ENCODE results near the gene TRMT1. TPM values are rescaled to one million over a fixed set of nuclear protein-coding genes. Genes with fewer than 3 reads are reported as not detected.
A peak's percentile ranks its signal among the peaks of the same experiment; 100 is the strongest.

Gene TRMT1
- total and polyA plus RNA-seq, 4 donors = 11.8 to 47.5 (median 32.5) TPM

GRCh38 chr19:13118424-13119193 is 2.1 kb upstream of the TRMT1 start:
- peak in 1 of 6 donors; percentile 43 for DNase-seq (ENCODE audit: low read depth in 4 of 6, low spot score in 6 of 6)
- Histone ChIP-seq H3K4me3 (ENCODE audit: low read depth, low read length) (peak overlapping the region; percentile 69), H3K27ac (ENCODE audit: low read depth, low read length) (no peak overlapping the region), H3K9me3 (ENCODE audit: control insufficient read depth, insufficient read depth, low read length) (no peaks in the 10 kb centered on the region), H3K36me3 (ENCODE audit: control insufficient read depth, insufficient read depth, low read length) (peaks cover 48% of the 10 kb centered on the region), H3K4me1 (ENCODE audit: control insufficient read depth, insufficient read depth, low read length) (peaks cover 51% of the 10 kb centered on the region), H3K27me3 (ENCODE audit: control insufficient read depth, insufficient read depth, low read length) (no peaks in the 10 kb centered on the region)
- 0% methylated on average over 54 of the region's 57 CpGs for WGBS (ENCODE audit: insufficient coverage)

GRCh38 chr19:13117772-13118423 is 1.4 kb upstream of the TRMT1 start, which contains the start of gene NACC1:
NACC1 (plus strand) TSS chr19:13118264; CDS start chr19:13135208, 16,944 bp downstream.
- Histone ChIP-seq H3K27me3 (ENCODE audit: control insufficient read depth, insufficient read depth, low read length) (no peaks in the 10 kb centered on the region), H3K4me1 (ENCODE audit: control insufficient read depth, insufficient read depth, low read length) (peaks cover 51% of the 10 kb centered on the region), H3K4me3 (ENCODE audit: low read depth, low read length) (peak within 1 kb of the TSS; percentile 94), H3K27ac (ENCODE audit: low read depth, low read length) (peak within 1 kb of the TSS; percentile 61), H3K9me3 (ENCODE audit: control insufficient read depth, insufficient read depth, low read length) (no peaks in the 10 kb centered on the region), H3K36me3 (ENCODE audit: control insufficient read depth, insufficient read depth, low read length) (peaks cover 47% of the 10 kb centered on the region)
- 1% methylated on average over 58 of the region's 65 CpGs for WGBS (ENCODE audit: insufficient coverage)
- DNase-seq (ENCODE audit: low read depth in 4 of 6, low spot score in 6 of 6) = peak; percentile 69 to 97 (median 84)

GRCh38 chr19:13117176-13117771 is 734 bp upstream of the TRMT1 start:
- peaks cover 51% of the 10 kb centered on the region for H3K4me1 ChIP-seq (ENCODE audit: control insufficient read depth, insufficient read depth, low read length)
- H3K4me3 ChIP-seq (ENCODE audit: low read depth, low read length) = peak overlapping the region; percentile 94
- 28% methylated on average over 18 of the region's 20 CpGs for WGBS (ENCODE audit: insufficient coverage)
- H3K27me3 ChIP-seq (ENCODE audit: control insufficient read depth, insufficient read depth, low read length) = no peaks in the 10 kb centered on the region
- H3K27ac ChIP-seq (ENCODE audit: low read depth, low read length) = peak overlapping the region; percentile 61
- H3K9me3 ChIP-seq (ENCODE audit: control insufficient read depth, insufficient read depth, low read length) = no peaks in the 10 kb centered on the region
- no peak for DNase-seq (ENCODE audit: low read depth in 4 of 6, low spot score in 6 of 6)
- peaks cover 47% of the 10 kb centered on the region for H3K36me3 ChIP-seq (ENCODE audit: control insufficient read depth, insufficient read depth, low read length)

GRCh38 chr19:13115936-13116281 is 631 bp downstream of the TRMT1 start:
- WGBS (ENCODE audit: insufficient coverage) = 2% methylated on average over 18 of the region's 18 CpGs

GRCh38 chr19:13112555-13112954 is 4.0 kb downstream of the TRMT1 start:
- Histone ChIP-seq H3K27ac (ENCODE audit: low read depth, low read length) (no peak overlapping the region), H3K27me3 (ENCODE audit: control insufficient read depth, insufficient read depth, low read length) (no peaks in the 10 kb centered on the region), H3K4me1 (ENCODE audit: control insufficient read depth, insufficient read depth, low read length) (peaks cover 26% of the 10 kb centered on the region), H3K9me3 (ENCODE audit: control insufficient read depth, insufficient read depth, low read length) (no peaks in the 10 kb centered on the region), H3K4me3 (ENCODE audit: low read depth, low read length) (no peak overlapping the region), H3K36me3 (ENCODE audit: control insufficient read depth, insufficient read depth, low read length) (peaks cover 70% of the 10 kb centered on the region)
- WGBS (ENCODE audit: insufficient coverage) = 93% methylated on average over 10 of the region's 10 CpGs
- DNase-seq (ENCODE audit: low read depth in 4 of 6, low spot score in 6 of 6) = no peak

More at GRCh38 chr19:13115936-13116281, 631 bp downstream of the TRMT1 start:
- no peak for DNase-seq (ENCODE audit: low read depth in 4 of 6, low spot score in 6 of 6)
- Histone ChIP-seq H3K4me3 (ENCODE audit: low read depth, low read length) (peak overlapping the region; percentile 94), H3K27me3 (ENCODE audit: control insufficient read depth, insufficient read depth, low read length) (no peaks in the 10 kb centered on the region), H3K27ac (ENCODE audit: low read depth, low read length) (no peak overlapping the region), H3K9me3 (ENCODE audit: control insufficient read depth, insufficient read depth, low read length) (no peaks in the 10 kb centered on the region), H3K4me1 (ENCODE audit: control insufficient read depth, insufficient read depth, low read length) (peaks cover 51% of the 10 kb centered on the region), H3K36me3 (ENCODE audit: control insufficient read depth, insufficient read depth, low read length) (peaks cover 48% of the 10 kb centered on the region)

- H3K4me1 ChIP-seq (ENCODE audit: control insufficient read depth, insufficient read depth, low read length) = peaks cover 2% of the 10 kb centered on the region
- no peak for DNase-seq (ENCODE audit: low read depth in 4 of 6, low spot score in 6 of 6)
- H3K4me3 ChIP-seq (ENCODE audit: low read depth, low read length) = no peak overlapping the region
- WGBS (ENCODE audit: insufficient coverage) = 93% methylated on average over 4 of the region's 15 CpGs
- H3K27ac ChIP-seq (ENCODE audit: low read depth, low read length) = no peak overlapping the region
- no peaks in the 10 kb centered on the region for H3K9me3 ChIP-seq (ENCODE audit: control insufficient read depth, insufficient read depth, low read length)
- peaks cover 85% of the 10 kb centered on the region for H3K36me3 ChIP-seq (ENCODE audit: control insufficient read depth, insufficient read depth, low read length)
- no peaks in the 10 kb centered on the region for H3K27me3 ChIP-seq (ENCODE audit: control insufficient read depth, insufficient read depth, low read length)
Observed at GRCh38 chr19:13110099-13110610, 6.4 kb downstream of the TRMT1 start.

GRCh38 chr19:13109361-13110098 is 7.0 kb downstream of the TRMT1 start:
- 96% methylated on average over 28 of the region's 30 CpGs for WGBS (ENCODE audit: insufficient coverage)
- Histone ChIP-seq H3K27me3 (ENCODE audit: control insufficient read depth, insufficient read depth, low read length) (no peaks in the 10 kb centered on the region), H3K4me1 (ENCODE audit: control insufficient read depth, insufficient read depth, low read length) (peaks cover 7% of the 10 kb centered on the region), H3K36me3 (ENCODE audit: control insufficient read depth, insufficient read depth, low read length) (peaks cover 86% of the 10 kb centered on the region), H3K4me3 (ENCODE audit: low read depth, low read length) (no peak overlapping the region), H3K27ac (ENCODE audit: low read depth, low read length) (no peak overlapping the region), H3K9me3 (ENCODE audit: control insufficient read depth, insufficient read depth, low read length) (no peaks in the 10 kb centered on the region)
- DNase-seq (ENCODE audit: low read depth in 4 of 6, low spot score in 6 of 6) = no peak

GRCh38 chr19:13104848-13105711 is 11.5 kb downstream of the TRMT1 start:
- Histone ChIP-seq H3K27ac (ENCODE audit: low read depth, low read length) (peak overlapping the region; percentile 52), H3K27me3 (ENCODE audit: control insufficient read depth, insufficient read depth, low read length) (peaks cover 11% of the 10 kb centered on the region), H3K4me3 (ENCODE audit: low read depth, low read length) (no peak overlapping the region), H3K9me3 (ENCODE audit: control insufficient read depth, insufficient read depth, low read length) (no peaks in the 10 kb centered on the region), H3K4me1 (ENCODE audit: control insufficient read depth, insufficient read depth, low read length) (peaks cover 43% of the 10 kb centered on the region), H3K36me3 (ENCODE audit: control insufficient read depth, insufficient read depth, low read length) (peaks cover 74% of the 10 kb centered on the region)
- no peak for DNase-seq (ENCODE audit: low read depth in 4 of 6, low spot score in 6 of 6)
- WGBS (ENCODE audit: insufficient coverage) = 79% methylated on average over 14 of the region's 29 CpGs

Data from spinal cord (tissue), 10 donors.